Endometrium (tissue), 2 donors: ENCODE data around the gene KANSL1.

Experiments
- FAIRE-seq: peaks from 2 replicates; lab custom pipeline; 2012; peaks lifted over from hg19 to GRCh38; lab: Jason Lieb, UNC
- donor health status: control.
- donor health status: control.

KANSL1 gene

GRCh38 chr17:46074540-46074939, 118.7 kb downstream of the KANSL1 start:
- no peak for FAIRE-seq

- peak; percentile 87 for FAIRE-seq
Measured at GRCh38 chr17:46072998-46073397, 120.2 kb downstream of the KANSL1 start.

DNA sequence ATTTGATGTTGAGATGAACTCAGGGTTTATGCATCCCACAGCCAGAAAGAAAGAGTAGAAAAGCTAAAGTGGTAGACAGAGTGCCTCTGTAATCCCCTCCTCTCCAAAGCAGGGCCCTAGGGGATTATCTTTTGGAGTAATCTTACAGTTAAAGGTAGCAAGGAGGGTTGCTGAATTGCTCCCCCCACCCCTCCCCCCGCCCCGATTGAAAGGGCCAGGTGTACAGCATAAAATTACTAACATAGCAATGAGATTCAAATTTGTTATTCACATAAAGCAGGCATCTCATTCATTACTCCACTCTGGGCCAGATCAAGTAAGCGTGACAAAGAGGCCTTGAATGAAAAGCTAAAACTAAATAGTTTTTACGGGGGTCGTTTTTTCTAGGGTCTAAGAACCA, 121.4 kb downstream of the KANSL1 start:
- no peak for FAIRE-seq

GRCh38 chr17:46064460-46064859, 128.8 kb downstream of the KANSL1 start:
- no peak for FAIRE-seq

- no peak for FAIRE-seq
Measured at GRCh38 chr17:46063241-46063640, 130.0 kb downstream of the KANSL1 start.

GRCh38 chr17:46061435-46061834, 131.8 kb downstream of the KANSL1 start:
- no peak for FAIRE-seq

GRCh38 chr17:46060461-46060860, 132.8 kb downstream of the KANSL1 start:
- FAIRE-seq: no peak

DNA sequence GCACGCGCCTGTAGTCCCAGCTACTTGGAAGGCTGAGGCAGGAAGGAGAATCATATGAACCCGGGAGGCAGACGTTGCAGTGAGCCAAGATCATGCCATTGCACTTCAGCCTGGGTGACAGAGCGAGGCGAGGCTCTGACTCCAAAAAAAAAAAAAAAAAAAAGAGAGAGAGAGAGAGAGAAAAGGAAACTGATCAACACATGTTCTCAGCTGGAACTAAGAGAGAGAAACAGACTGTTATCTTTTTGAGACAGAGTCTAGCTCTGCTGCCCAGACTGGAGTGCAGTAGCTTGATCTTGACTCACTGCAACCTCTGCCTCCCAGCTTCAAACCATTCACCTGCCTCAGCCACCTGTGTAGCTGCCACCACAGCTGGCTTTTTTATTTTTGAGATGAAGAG, 133.7 kb downstream of the KANSL1 start:
- no peak for FAIRE-seq

- no peak for FAIRE-seq
Measured at GRCh38 chr17:46057366-46057765, 135.9 kb downstream of the KANSL1 start.

GRCh38 chr17:46056800-46057304, 136.4 kb downstream of the KANSL1 start:
- FAIRE-seq: peak; percentile 92

GRCh38 chr17:46053911-46054534, 139.2 kb downstream of the KANSL1 start:
- FAIRE-seq: no peak

DNA sequence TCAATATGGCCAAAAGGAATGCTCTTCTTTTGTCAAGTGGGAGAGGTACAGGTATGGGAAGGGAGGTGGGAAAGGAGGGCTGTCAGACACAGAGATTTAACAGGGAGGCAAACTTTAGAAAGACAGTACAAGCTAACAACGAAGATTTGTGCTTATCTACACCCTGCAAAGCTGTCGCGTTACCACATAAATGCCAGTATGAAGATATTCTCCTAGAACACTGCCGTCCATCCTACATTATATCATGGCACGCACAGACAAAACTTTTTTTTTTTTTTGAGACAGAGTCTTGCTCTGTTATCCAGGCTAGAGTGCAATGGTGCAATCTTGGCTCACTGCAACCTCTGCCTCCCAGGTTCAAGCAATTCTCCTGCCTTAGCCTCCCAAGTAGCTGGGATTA, 143.6 kb downstream of the KANSL1 start:
- no peak for FAIRE-seq

GRCh38 chr17:46047856-46048255, 145.4 kb downstream of the KANSL1 start:
- FAIRE-seq: no peak

DNA sequence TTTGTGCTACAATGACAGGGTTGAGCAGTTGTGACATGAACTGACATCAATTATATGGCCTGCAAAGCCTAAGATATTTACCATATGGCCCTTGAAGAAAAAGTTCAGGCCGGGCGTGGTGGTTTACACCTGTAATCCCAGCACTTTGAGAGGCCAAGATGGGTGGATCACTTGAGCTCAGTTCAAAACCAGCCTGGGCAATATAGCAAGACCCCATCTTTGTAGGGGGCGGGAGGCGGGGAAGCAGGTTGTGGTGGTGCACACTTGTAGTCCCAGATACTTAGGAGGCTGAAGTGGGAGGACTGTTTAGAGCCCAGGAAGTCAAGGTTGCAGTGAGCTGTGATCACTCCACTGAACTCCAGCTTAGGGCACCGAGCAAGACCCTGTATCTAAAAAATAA, 145.8 kb downstream of the KANSL1 start:
- no peak for FAIRE-seq

DNA sequence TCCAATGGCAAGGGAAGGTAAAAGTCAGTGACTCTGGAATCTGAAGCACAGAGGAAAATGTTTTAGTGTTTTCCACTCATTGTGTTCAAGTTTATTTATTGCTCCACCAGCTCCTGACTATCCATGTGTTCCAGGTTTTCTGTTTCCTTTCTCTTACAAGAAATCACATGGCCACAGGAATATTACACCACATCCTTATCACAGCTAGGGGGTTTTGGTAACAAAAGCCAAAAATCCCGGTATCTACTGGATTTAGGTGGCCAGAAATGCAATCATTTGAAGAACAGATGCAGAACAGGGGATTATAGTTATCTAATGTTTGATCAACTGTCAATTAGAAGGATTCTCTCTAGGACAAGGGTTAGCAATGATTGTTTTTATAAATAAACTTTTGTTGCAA, 146.3 kb downstream of the KANSL1 start:
- no peak for FAIRE-seq

DNA sequence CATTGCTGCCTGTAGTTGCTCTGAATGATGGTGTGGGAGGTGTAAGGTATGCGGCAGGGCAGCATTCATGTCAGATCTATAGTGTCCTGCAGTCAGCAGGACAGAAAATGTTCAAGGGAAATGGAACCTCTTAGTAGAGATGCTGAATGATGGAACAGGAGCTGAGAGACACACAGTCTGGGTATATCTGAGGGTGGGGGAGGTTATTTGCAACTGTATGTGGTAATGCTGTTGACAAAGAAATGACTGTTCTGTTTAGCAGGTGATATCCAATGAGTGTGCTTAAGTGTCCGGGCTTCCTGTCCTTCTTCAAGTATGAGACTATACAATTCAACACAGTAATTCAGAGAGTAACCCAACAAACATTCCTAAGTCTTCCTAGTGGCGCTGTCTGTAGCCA, 147.6 kb downstream of the KANSL1 start:
- FAIRE-seq: no peak

GRCh38 chr17:46044989-46045388, 148.2 kb downstream of the KANSL1 start:
- no peak for FAIRE-seq

DNA sequence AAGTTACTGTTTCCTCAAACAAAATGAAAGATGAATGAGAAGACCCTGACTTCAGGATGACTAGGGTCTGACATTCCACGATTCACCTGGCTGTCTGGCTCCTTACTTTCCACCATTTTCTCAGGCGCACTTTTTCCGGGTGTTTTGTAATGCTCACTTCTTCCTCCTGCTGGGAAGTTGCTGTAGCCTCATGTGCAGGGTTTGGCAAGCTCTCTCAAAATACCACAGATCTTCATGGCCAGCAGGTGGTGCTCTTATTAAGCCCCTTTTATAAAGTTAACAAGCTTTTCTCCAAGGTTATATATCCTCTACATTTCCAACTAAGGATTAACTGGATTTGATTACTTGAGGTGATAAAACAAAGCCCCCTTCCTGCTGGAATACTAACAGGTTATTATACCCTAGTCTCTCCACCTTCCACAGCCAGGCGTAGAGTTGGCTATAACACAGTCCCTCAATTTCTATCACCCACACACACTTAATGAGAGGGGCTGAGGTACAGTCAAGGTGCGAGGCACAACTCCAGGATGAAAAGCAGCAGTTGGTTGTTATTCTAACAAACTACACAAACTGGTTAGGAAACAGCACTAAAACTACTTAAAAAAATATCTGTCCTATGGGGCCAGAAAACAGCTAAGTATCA, 148.8 kb downstream of the KANSL1 start:
- peak; percentile 21 for FAIRE-seq

- FAIRE-seq: no peak
Measured at GRCh38 chr17:46043606-46044005, 149.6 kb downstream of the KANSL1 start.

DNA sequence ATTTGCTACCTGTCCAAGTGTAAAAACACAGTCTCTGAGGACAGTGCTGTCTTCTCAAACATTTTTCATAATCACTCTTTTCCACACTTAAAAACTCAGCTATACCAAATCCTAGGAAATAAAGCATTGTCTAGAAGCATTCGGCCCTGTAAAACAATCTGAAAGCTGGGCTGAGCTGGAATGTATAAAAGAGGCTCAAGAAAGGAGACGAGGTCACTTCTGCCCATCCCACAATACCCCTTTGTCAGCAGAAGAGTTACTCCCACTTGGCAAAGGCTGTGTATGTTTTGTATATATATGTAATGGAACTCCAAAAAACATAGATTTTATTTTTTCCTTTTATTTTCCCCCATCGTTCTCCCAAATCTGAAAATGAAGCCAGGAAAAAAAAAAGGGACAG, 150.3 kb downstream of the KANSL1 start:
- FAIRE-seq: no peak

GRCh38 chr17:46042246-46042645, 151.0 kb downstream of the KANSL1 start:
- no peak for FAIRE-seq

- FAIRE-seq: no peak
Measured at GRCh38 chr17:46039592-46040186, 153.5 kb downstream of the KANSL1 start.

GRCh38 chr17:46038937-46039336, 154.3 kb downstream of the KANSL1 start:
- no peak for FAIRE-seq

GRCh38 chr17:46038414-46038813, 154.8 kb downstream of the KANSL1 start:
- no peak for FAIRE-seq
